HS-5 (cell line): ENCODE results near the gene ZNF317.
"Not testable (repeated sequence)": the region's sequence is repeated elsewhere in the genome, so short reads cannot be mapped to it uniquely, and the experiment has no call there.

Experiments
- DNase-seq: peaks from one replicate; pipeline ENCODE4 v3.0.0-alpha.2; 2012; ENCODE audit warnings: low read depth

The ZNF317 gene

GRCh38 chr19:9175326-9175725 lies 35.1 kb downstream of the ZNF317 start:
- DNase-seq, result no peak

GRCh38 chr19:9178901-9179300 lies 38.7 kb downstream of the ZNF317 start, which contains the start of gene OR7D2:
OR7D2 (plus strand) TSS chr19:9178979; CDS start chr19:9185782, 6,803 bp downstream.
- DNase-seq, result no peak

GRCh38 chr19:9183000-9183399 lies 42.8 kb downstream of the ZNF317 start:
- DNase-seq, result no peak

GRCh38 chr19:9187191-9187590 lies 47.0 kb downstream of the ZNF317 start:
- DNase-seq, result no peak

- no peak for DNase-seq
These were observed 49.3 kb downstream of the ZNF317 start for GRCh38 chr19:9189535-9189934.

GRCh38 chr19:9198044-9198443 lies 57.8 kb downstream of the ZNF317 start:
- DNase-seq, result not testable (repeated sequence)

GRCh38 chr19:9205501-9206113 lies 65.4 kb downstream of the ZNF317 start:
- DNase-seq, result peak; percentile 24
